Brain microvascular endothelial cell (primary cell): Measurements from ENCODE around the gene RCOR2.

Experiments used
- DNase-seq: peaks from one replicate; pipeline ENCODE4 v3.0.0-alpha.2; 2020
- H3K27ac ChIP-seq: fragments of 250-450 bp; sonication (Bioruptor Pico); 2 replicates; pipeline ENCODE4 v1.5.1; 2020; ENCODE audit warnings: mild to moderate bottlenecking, moderate library complexity
- H3K27me3 ChIP-seq: fragments of 250-450 bp; sonication (Bioruptor Pico); replicated peaks from 2 replicates; pipeline ENCODE4 v1.5.1; 2020; ENCODE audit warnings: mild to moderate bottlenecking
- H3K36me3 ChIP-seq: fragments of 250-450 bp; sonication (Bioruptor Pico); replicated peaks from 2 replicates; pipeline ENCODE4 v1.5.1; 2020; ENCODE audit warnings: mild to moderate bottlenecking
- H3K4me3 ChIP-seq: 2 replicates; pipeline ENCODE4 v1.5.1; 2011; ENCODE audit warnings: low read depth, mild to moderate bottlenecking, control low read depth, low read length, moderate library complexity
- in situ Hi-C: cut with HindIII; loops from 2 replicates; pipeline ENCODE4 v1.10.0; 2017; ENCODE audit warnings: low sequenced_read_pairs, low pct_ligation_motif_present
- TF ChIP-seq, protein P1 (sequence below): IDR thresholded peaks from 2 replicates; pipeline ENCODE4 v1.5.1; 2011; ENCODE audit warnings: low read depth, mild to moderate bottlenecking, moderate library complexity, low read length, control low read depth, inconsistent platforms; ENCODE audit errors: missing control alignments

The RCOR2 gene

DNA sequence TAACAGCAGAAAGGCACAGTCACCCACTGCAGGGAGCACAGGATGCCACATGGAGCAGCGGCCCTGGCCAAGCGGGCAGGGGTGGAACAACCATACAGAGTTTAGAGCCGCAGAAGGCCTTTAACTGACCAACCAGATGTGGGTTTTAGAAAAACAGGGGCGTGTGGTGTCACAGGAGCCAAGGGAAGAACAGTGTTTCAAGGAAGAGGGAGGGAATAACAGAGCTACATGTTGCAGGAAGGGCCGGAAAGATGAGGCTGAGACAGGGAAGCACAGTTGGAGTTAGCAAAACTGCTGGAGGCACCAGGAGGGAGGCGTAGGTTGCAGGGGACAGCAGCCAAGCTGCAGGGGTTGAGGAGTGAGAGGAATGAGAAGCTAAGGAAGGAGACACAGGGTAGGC, 14.1 kb upstream of the RCOR2 start:
- H3K27ac ChIP-seq: no peak overlapping the region
- H3K36me3 ChIP-seq: no peaks in the 10 kb centered on the region
- no peaks in the 10 kb centered on the region for H3K27me3 ChIP-seq
- DNase-seq: no peak
- H3K4me3 ChIP-seq: no peak overlapping the region
- TF ChIP-seq, protein P1, sequence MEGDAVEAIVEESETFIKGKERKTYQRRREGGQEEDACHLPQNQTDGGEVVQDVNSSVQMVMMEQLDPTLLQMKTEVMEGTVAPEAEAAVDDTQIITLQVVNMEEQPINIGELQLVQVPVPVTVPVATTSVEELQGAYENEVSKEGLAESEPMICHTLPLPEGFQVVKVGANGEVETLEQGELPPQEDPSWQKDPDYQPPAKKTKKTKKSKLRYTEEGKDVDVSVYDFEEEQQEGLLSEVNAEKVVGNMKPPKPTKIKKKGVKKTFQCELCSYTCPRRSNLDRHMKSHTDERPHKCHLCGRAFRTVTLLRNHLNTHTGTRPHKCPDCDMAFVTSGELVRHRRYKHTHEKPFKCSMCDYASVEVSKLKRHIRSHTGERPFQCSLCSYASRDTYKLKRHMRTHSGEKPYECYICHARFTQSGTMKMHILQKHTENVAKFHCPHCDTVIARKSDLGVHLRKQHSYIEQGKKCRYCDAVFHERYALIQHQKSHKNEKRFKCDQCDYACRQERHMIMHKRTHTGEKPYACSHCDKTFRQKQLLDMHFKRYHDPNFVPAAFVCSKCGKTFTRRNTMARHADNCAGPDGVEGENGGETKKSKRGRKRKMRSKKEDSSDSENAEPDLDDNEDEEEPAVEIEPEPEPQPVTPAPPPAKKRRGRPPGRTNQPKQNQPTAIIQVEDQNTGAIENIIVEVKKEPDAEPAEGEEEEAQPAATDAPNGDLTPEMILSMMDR: no peak
- in situ Hi-C loops: no loop called here

DNA sequence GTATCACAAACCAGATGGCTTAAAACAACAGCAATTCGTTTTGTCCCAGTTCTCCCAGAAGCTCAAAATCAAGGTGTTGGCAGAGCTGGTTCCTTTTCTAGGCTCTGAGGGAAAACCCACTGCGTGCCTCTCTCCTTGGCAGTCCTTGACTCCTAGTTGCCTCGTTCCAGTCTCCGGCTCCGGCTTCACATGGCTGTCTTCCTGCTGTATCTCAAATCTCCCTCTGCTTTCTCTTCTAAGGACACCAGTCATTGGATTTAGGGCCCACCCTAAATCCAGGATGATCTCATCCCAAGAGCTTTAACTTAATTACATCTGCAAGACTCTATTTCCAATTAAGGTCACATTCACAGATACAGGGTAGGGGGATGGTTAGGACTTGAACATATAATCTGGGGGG, 12.7 kb upstream of the RCOR2 start:
- Histone ChIP-seq H3K4me3 (no peak overlapping the region), H3K36me3 (no peaks in the 10 kb centered on the region), H3K27me3 (no peaks in the 10 kb centered on the region), H3K27ac (no peak overlapping the region)
- no peak for DNase-seq
- in situ Hi-C loops: no loop called here
- TF ChIP-seq, protein P1: no peak

GRCh38 chr11:63923319-63923718, 6.4 kb upstream of the RCOR2 start:
- Histone ChIP-seq H3K36me3 (no peaks in the 10 kb centered on the region), H3K4me3 (no peak overlapping the region), H3K27me3 (no peaks in the 10 kb centered on the region), H3K27ac (no peak overlapping the region)
- TF ChIP-seq, protein P1: no peak
- no peak for DNase-seq
- in situ Hi-C loops: no loop called here

DNA sequence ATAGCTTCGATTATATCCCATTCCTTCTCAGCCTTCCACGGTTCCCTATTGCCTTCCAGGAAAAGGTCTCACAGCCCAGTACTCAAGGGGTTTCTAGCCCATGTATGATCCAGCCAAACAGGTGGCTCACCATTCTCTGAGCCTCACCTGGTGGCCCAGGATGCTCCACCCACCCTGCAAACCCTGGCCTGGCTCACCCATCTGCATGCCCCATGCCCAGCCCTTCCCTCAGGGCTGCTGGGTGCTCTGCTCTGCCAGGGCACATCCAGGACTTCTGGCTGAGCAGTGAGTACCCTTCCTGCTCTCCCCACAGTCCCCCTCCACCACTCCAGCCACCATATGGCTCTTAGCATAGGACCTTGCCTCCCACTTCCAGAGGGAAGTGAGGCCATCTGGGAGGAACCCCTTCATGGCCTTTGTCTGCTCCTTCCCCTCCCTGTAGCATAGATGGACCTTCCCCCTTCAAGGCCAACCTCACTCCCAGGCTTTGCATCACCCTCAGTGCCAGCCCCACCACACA, 5.8 kb upstream of the RCOR2 start:
- in situ Hi-C loops: no loop called here
- TF ChIP-seq, protein P1: no peak
- no peaks in the 10 kb centered on the region for H3K27me3 ChIP-seq
- DNase-seq: no peak
- H3K4me3 ChIP-seq: no peak overlapping the region
- H3K36me3 ChIP-seq: no peaks in the 10 kb centered on the region
- H3K27ac ChIP-seq: no peak overlapping the region

DNA sequence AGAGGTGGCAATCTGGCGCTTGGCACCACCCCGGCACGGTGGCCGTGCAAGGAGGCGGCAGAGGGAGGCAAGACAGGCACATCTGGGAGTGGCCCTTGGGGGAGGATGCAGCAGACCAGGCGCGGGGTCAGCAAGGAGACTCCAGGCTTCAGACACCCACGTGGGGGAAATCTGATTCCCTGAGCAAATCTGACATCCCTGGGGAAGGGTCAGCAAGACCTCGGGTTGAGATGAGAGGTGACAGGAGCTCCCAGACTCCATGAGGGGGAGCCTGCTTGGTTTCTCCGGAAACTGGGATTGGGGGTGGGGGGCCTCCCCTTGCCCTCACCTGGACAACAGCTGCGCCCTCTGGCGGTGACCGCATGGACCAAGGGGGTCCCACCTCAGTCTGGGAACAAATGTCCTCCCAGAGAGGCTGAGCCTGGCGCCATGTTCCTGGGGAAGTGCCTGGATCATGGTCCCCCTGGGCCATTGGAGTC, 4.0 kb upstream of the RCOR2 start:
- in situ Hi-C loops: no loop called here
- H3K36me3 ChIP-seq: no peaks in the 10 kb centered on the region
- no peaks in the 10 kb centered on the region for H3K27me3 ChIP-seq
- H3K27ac ChIP-seq: no peak overlapping the region
- TF ChIP-seq, protein P1: peak; percentile 78
- H3K4me3 ChIP-seq: no peak overlapping the region
- no peak for DNase-seq
